ENCODE data around the gene GRB7. TPM values are rescaled to one million over a fixed set of nuclear protein-coding genes. Genes with fewer than 3 reads are reported as not detected.
"Not testable (repeated sequence)": the region's sequence is repeated elsewhere in the genome, so short reads cannot be mapped to it uniquely, and the experiment has no call there.

The GRB7 gene
- total and polyA plus RNA-seq, 5 experiments from 2014 or later, result not detected

DNA sequence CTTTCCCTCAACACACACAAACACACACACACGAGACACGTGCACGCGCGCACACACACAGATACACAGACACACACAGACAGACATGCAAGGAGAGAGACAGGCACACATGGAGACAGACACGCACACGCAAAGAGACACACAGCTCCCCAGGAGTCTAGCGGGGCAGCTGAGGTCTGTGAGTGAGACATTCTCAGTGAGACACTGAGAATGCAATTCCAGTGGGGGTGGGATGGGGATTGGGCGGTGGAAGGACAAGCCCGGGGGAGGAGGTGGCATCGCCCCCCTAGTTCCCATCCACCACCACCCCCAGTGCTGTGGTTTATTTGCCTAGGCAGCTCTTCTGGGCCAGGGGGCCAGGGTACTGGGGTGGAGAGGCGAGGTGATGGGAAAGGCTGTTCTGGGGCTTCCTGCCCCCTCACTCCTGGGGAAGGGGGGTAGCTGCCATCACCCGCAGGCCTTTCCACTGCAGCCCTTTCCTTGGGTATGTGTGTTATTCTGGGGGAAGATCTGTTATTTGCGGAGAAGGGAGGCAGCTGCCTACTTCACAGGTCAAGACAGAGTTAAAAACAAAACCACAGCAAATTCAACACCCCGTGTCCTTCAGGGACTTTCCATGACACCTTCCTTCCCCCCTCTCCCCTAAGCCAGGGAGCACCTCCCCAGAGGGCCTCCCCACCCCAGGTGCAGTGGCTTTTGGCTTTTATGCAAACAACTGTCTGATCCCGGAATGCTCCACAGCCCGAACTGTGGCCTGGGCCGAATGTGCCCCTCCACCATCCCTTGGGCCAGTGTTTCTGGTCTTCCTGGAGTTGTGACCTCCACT lies 18.0 kb downstream of the GRB7 start:
- Mint-ChIP-seq H3K27ac (peak overlapping the region; percentile 83 to 99 (median 96)), H3K4me3 (peak overlapping the region; percentile 68 to 91 (median 82)), H3K36me3 (peaks cover 0 to 3% (median 0%) of the 10 kb centered on the region in 3 donors), H3K4me1 (peaks cover 28 to 72% (median 65%) of the 10 kb centered on the region in 4 donors), H3K27me3 (no peaks in the 10 kb centered on the region), H3K9me3 (no peaks in the 10 kb centered on the region)
- DNase-seq, result peak; percentile 33 to 83 (median 58)
- peak; percentile 8 to 23 for ATAC-seq
- POLR2A ChIA-PET, result interaction anchor here (0.6 to 6.2 kb wide), 29 partner anchors 9 to 344 kb away, joined by 3 to 87 read pairs (median 9); partner anchors contain the start of genes CDK12, IKZF3, LRRC3C and MIEN1

DNA sequence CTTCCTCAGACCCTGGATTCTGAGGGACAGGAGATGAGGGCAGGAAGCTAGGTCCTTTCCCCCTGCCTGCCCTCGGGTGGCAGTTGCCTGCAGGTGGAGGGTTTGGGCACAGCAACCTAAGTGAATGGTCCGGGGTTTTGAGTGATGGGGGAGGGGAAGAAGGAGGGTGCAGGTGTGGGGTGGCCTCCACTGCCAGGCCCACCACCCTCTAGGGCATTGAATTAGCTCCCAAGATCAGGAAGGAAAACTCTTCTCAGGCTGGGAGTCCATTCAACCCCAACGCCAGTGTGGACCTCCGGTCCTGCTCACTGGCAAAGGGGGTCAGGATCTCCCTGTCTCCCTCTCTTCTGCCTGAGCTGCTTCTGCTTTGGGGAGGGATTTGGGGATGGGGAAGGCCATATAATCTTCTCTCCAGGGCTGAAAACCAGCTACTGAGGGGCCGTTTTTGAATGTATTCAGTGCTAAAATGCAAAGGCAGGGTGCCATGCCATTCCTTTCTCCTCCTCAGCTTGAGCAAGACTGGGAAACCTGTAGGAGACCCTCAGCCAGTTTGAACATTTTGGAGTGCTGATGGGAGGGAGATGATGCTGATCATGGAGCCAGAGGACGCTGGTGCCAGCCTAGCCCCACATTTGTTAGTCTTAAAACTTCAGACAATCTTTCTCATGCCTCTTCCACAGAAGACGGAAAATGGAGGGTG lies 18.8 kb downstream of the GRB7 start:
- DNase-seq (peak in 2 of 10 donors; percentile 33 to 34), ATAC-seq (no peak)
- POLR2A ChIA-PET, result interaction anchor here (0.6 to 6.2 kb wide), 19 partner anchors 8 to 343 kb away, joined by 3 to 87 read pairs (median 18); partner anchors contain the start of genes IKZF3, LRRC3C, MIEN1 and ORMDL3

DNA sequence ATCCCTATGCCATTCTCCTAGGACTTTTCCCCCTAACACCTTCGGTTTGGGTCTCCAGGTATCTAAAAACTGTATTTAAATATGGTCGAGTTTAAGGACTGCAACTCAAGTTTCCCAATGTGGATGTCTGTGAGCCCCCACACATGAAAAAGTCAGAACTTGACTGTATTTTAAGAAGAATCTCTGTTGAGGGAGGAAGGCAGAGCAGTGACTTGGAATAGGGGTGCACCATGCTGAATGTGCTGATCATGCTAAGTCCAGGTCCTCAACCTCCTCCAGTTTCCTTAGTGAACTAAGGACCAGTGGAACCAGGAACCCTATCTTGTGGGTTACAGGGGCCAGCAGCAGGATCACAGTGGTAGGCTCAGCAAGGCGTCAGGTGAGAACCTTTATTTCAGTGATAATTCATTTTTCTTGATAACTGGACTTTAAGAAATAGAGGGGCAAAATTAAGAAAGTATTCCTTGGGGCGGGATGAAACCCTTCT lies 19.5 kb downstream of the GRB7 start:
- H3K27me3 Mint-ChIP-seq, result no peaks in the 10 kb centered on the region
- H3K4me1 Mint-ChIP-seq, result peaks cover 29 to 80% (median 71%) of the 10 kb centered on the region in 4 donors
- H3K4me3 Mint-ChIP-seq, result peak overlapping the region in 9 of 10 donors; percentile 47 to 91 (median 76)
- DNase-seq (no peak), ATAC-seq (no peak)
- POLR2A ChIA-PET, result interaction anchor here (0.7 to 6.2 kb wide), 9 partner anchors 8 to 137 kb away, joined by 3 to 87 read pairs (median 46); partner anchors contain the start of genes IKZF3 and MIEN1
- peak overlapping the region; percentile 83 to 99 (median 96) for H3K27ac Mint-ChIP-seq
- no peaks in the 10 kb centered on the region for H3K9me3 Mint-ChIP-seq
- peaks cover 0 to 11% (median 8%) of the 10 kb centered on the region in 3 donors for H3K36me3 Mint-ChIP-seq

More for the DNA sequence above, 18.8 kb downstream of the GRB7 start:
- Mint-ChIP-seq H3K27me3 (no peaks in the 10 kb centered on the region), H3K4me1 (peaks cover 30 to 77% (median 68%) of the 10 kb centered on the region in 4 donors), H3K27ac (peak overlapping the region; percentile 83 to 99 (median 96)), H3K9me3 (no peaks in the 10 kb centered on the region), H3K36me3 (peaks cover 0 to 8% (median 5%) of the 10 kb centered on the region in 3 donors), H3K4me3 (peak overlapping the region; percentile 68 to 91 (median 82))

DNA sequence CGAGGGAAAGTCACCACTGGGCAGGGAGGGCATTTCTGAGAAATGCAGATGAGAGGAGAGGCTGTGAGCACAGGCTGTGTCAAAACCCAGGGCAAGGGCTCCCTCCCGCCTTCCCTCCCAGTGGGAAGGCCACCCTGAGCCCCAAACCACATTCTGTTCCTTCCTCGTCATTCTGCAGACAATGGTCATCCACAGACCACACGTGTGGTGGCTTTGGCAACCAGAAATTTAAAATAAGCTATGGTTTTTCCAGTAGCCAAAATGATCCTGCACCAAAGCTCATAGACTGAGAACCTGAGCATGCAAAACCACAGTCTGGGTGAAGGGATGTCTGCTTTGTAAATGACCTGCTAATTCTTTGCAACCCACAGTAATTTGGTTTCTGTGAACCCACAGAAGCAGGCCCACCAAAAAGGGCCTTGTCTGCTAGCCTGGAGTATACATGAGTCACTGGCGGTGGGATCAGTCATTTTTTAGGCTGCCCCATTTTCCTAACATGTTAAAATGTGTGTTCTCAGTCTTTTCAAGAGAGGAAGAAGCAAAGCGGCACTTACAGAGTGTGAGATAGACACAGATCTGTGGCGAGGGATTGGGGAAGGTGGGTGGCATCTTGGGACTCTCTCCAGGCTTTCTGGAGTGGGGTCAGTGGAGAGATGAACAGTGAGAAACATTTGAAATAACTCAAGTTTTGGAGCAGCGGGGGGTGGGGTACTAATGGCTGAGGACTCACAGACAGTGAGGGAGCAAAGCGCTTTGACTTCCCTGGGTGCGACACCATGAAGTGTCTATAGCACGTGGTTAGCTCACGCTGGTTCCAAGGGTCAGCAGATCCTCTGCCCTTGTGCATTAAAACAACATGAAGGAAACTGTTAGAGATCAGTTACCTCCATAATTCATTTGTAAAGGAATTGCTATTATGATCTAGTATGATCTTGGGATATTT lies 20.5 kb downstream of the GRB7 start:
- POLR2A ChIA-PET, result interaction anchor here (0.7 to 2.7 kb wide), 7 partner anchors 12 to 106 kb away, joined by 4 to 15 read pairs (median 7); partner anchors contain the start of gene IKZF3
- DNase-seq, result peak in 1 of 10 donors; percentile 60
- peaks cover 28 to 80% (median 74%) of the 10 kb centered on the region in 4 donors for H3K4me1 Mint-ChIP-seq
- H3K27ac Mint-ChIP-seq, result peak overlapping the region; percentile 83 to 99 (median 96)
- no peaks in the 10 kb centered on the region for H3K9me3 Mint-ChIP-seq
- ATAC-seq, result peak in 1 of 2 donors; percentile 2
- H3K27me3 Mint-ChIP-seq, result no peaks in the 10 kb centered on the region
- H3K36me3 Mint-ChIP-seq, result peaks cover 0 to 21% (median 16%) of the 10 kb centered on the region in 3 donors
- H3K4me3 Mint-ChIP-seq, result peak overlapping the region in 9 of 10 donors; percentile 47 to 91 (median 75)

DNA sequence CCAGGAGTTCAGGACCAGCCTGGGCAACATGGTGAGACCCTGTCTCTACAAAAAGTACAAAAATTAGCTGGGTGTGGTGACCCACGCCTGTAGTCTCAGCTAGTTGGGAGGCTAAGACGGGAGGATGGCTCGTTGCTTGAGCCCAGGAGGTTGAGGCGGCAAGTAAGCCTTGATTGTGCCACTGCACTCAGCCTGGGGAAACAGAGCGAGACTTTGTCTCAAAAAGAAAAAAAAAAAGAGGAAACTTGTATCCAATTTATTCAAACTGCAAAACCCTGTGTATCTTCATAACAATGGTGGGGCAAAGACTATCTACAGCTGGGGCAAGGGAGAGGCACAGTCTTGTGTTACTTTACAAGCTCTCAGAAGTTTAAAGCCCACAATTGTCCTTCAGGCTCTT lies 21.5 kb downstream of the GRB7 start:
- peak overlapping the region in 7 of 10 donors; percentile 1 to 75 (median 39) for H3K4me3 Mint-ChIP-seq
- no peaks in the 10 kb centered on the region for H3K9me3 Mint-ChIP-seq
- H3K27me3 Mint-ChIP-seq, result no peaks in the 10 kb centered on the region
- DNase-seq (no peak), ATAC-seq (no peak)
- POLR2A ChIA-PET, result interaction anchor here (0.6 to 2.7 kb wide), 14 partner anchors 11 to 667 kb away, joined by 3 to 15 read pairs (median 4); partner anchors contain the start of gene IKZF3
- H3K27ac Mint-ChIP-seq, result peak overlapping the region; percentile 24 to 99 (median 96)
- H3K4me1 Mint-ChIP-seq, result peaks cover 25 to 82% (median 72%) of the 10 kb centered on the region in 4 donors
- H3K36me3 Mint-ChIP-seq, result peaks cover 0 to 26% (median 19%) of the 10 kb centered on the region in 3 donors

DNA sequence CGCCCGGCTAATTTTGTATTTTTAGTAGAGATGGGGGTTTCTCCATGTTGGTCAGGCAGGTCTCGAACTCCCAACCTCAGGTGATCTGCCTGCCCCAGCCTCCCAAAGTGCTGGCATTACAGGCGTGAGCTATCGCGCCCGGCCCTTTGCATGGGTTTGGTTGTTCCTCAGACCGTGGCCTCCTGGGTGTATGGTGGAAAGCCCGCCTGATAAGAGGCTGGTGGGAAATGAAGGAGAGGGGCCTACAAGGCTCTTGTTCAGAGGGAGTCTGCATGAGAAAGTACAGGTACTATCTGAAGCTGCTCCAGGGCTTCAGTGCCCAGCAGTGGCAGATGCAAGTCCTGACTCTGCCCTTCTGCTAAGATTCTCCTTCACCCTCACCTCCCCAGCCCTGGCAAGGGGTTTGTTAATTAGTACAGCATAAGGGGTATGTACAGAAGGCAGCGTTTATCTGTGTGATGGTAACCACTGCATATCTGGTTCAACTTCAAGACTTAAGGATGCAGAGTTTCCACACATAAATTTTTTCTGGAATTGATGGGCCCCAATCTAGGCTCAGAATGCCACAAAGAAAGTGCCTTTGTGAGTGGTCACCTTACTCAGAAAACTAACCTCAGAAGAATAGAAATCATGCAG lies 24.2 kb downstream of the GRB7 start:
- POLR2A ChIA-PET, result interaction anchor here (0.7 to 1.6 kb wide), 5 partner anchors 8 to 66 kb away, joined by 3 to 7 read pairs (median 4); no protein-coding TSS in a partner anchor
- Mint-ChIP-seq H3K4me3 (peak overlapping the region in 1 of 10 donors; percentile 28), H3K9me3 (no peaks in the 10 kb centered on the region), H3K4me1 (peaks cover 25 to 88% (median 76%) of the 10 kb centered on the region in 4 donors), H3K27me3 (no peaks in the 10 kb centered on the region), H3K27ac (peak overlapping the region; percentile 28 to 88 (median 66)), H3K36me3 (peaks cover 18 to 54% (median 43%) of the 10 kb centered on the region in 3 donors)
- no peak for DNase-seq
- ATAC-seq, result no peak

DNA sequence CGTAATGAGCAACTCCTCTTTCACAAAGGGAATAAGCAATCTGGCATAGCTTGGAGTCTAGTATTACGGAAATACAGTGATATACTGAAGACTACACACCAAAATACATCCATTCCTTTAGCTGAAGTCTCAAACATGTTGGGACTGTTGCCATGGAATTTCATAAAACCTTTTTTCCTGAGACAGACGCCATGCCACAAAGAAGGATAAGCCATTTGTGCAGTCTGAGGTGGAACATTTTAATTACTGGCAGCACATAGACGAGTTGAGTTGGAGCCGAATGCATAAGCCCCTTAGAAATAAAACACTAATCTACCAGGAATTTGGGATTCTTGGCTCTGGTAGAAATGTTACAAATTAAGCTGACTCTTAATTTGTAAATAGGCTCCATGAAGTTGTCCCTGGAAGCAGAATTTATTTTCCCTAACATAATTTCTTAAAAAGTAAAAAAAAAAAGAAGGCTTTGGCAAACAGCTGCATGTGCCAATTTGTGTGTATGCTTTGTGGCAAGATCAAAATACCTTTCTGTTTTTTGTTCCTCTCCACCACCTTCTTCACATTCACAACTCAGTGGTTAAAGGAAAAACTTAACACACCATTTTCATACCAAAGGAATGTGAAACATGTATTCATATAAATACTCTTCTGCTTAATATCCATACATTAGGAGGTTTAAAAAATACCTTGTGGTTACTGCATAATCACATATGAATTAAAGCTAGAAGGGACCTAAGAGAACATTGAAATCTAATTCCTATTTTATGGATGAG lies 25.5 kb downstream of the GRB7 start:
- POLR2A ChIA-PET, result interaction anchor here (1.1 to 1.2 kb wide), 2 partner anchors 34 to 82 kb away, joined by 3 read pairs; no protein-coding TSS in a partner anchor
- Mint-ChIP-seq H3K36me3 (peaks cover 22 to 66% (median 52%) of the 10 kb centered on the region in 3 donors), H3K27ac (peak overlapping the region; percentile 17 to 88 (median 68)), H3K9me3 (no peaks in the 10 kb centered on the region), H3K27me3 (no peaks in the 10 kb centered on the region), H3K4me3 (peak overlapping the region in 2 of 10 donors; percentile 12 to 36), H3K4me1 (peaks cover 27 to 88% (median 76%) of the 10 kb centered on the region in 4 donors)
- ATAC-seq, result no peak
- no peak for DNase-seq

DNA sequence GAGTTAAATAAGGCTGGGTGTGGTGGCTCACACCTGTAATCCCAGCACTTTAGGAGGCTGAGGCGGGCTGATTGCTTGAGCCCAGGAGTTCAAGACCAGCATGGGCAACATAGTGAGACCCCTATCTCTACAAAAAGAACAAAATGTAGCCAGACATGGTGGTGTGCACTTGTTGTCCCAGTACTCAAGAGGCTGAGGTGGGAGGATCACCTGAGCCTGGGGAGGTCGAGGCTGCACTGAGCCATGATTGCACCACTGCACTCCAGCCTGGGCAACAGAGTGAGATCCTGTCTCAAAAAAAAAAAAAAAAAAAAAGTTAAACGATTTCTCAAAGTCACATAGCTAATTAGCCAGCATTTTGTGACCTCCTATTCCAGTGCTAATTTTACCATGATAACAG lies 26.4 kb downstream of the GRB7 start:
- Mint-ChIP-seq H3K27ac (peak overlapping the region in 4 of 10 donors; percentile 69 to 98 (median 76)), H3K4me1 (peaks cover 31 to 88% (median 76%) of the 10 kb centered on the region in 4 donors), H3K36me3 (peaks cover 22 to 71% (median 59%) of the 10 kb centered on the region in 3 donors)
- not testable (repeated sequence) for H3K4me3 Mint-ChIP-seq, ATAC-seq, DNase-seq, H3K27me3 Mint-ChIP-seq, H3K9me3 Mint-ChIP-seq
- POLR2A ChIA-PET, result interaction anchor here (1.0 to 2.4 kb wide), 6 partner anchors 9 to 163 kb away, joined by 3 to 18 read pairs (median 3); partner anchors contain the start of genes LRRC3C and ORMDL3

DNA sequence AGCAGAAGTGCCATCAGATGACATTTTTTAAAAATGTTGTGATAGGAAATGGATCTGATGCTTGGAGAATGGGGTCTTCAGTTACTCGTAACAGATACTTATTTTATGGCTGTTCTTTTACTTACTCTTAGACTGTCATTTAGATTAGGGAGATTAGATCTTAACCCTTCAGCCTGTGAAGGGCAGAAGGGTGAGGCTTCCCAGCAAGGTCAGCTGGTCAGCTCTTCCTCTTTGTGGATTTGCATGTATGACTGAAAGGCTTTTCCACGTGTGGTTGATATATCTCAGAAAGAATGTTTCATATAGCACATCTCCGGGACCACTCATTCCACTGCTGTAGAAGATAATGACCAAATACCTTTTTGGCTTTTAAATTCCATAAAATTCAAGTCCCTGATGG lies 27.4 kb downstream of the GRB7 start:
- Mint-ChIP-seq H3K4me3 (peak overlapping the region in 4 of 10 donors; percentile 16 to 36 (median 34)), H3K27me3 (no peaks in the 10 kb centered on the region), H3K9me3 (no peaks in the 10 kb centered on the region)

DNA sequence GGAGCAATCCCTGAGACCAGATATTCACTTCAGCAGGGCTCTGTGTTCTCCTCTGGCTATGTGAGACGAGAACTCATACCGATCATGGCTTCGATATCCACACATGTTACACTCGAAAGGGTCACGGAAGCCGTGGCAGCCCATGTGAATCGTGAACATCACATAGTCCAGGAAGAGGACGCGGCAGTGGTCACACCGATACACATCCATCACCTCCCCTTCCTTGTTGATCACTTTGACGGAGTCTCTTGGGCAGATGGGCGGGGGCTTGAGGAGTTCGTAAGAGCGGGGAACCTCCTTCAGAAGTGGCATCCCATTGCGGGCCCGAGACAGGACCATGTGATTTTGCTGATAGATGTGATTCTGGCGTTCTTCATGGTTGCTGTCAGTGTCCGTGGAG lies 28.0 kb downstream of the GRB7 start:
- Mint-ChIP-seq H3K4me3 (peak overlapping the region in 3 of 10 donors; percentile 11 to 50 (median 16)), H3K9me3 (no peaks in the 10 kb centered on the region), H3K36me3 (peaks cover 22 to 74% (median 61%) of the 10 kb centered on the region in 3 donors), H3K27ac (peak overlapping the region; percentile 66 to 100 (median 95)), H3K4me1 (peaks cover 35 to 92% (median 81%) of the 10 kb centered on the region in 4 donors), H3K27me3 (no peaks in the 10 kb centered on the region)
- POLR2A ChIA-PET, result interaction anchor here (1.0 to 2.4 kb wide), 4 partner anchors 10 to 78 kb away, joined by 3 to 18 read pairs (median 4); no protein-coding TSS in a partner anchor
- DNase-seq (no peak), ATAC-seq (no peak)

More for the DNA sequence above, 27.4 kb downstream of the GRB7 start:
- POLR2A ChIA-PET, result interaction anchor here (1.0 to 2.4 kb wide), 3 partner anchors 10 to 78 kb away, joined by 3 to 18 read pairs (median 3); no protein-coding TSS in a partner anchor
- DNase-seq (no peak), ATAC-seq (no peak)
- Mint-ChIP-seq H3K36me3 (peaks cover 22 to 75% (median 61%) of the 10 kb centered on the region in 3 donors), H3K27ac (peak overlapping the region; percentile 41 to 100 (median 93)), H3K4me1 (peaks cover 33 to 90% (median 78%) of the 10 kb centered on the region in 4 donors)

Data from naive thymus-derived CD8-positive, alpha-beta T cell (primary cell).